Cardiac muscle cell (in vitro differentiated cells and primary cell): Measurements from ENCODE around the gene IRF9. TPM values are rescaled to one million over a fixed set of nuclear protein-coding genes. Genes with fewer than 3 reads are reported as not detected.

Source experiments
- DNase-seq, 2 donors: peaks; one replicate each; pipeline versions ENCODE4 v3.0.0 to v3.0.0-alpha.2; 2010 to 2017; ENCODE audit warnings: low read depth in 1 of 2, low spot score in 1 of 2
- H3K27ac ChIP-seq: fragments of 200-600 bp; sonication (generic); 2 replicates; pipeline ENCODE4 v1.5.1; 2016
- H3K27me3 ChIP-seq: fragments of 200-600 bp; sonication (generic); 2 replicates; pipeline ENCODE4 v1.6.0; 2016; ENCODE audit warnings: control low read depth
- H3K36me3 ChIP-seq: fragments of 200-600 bp; sonication (generic); 2 replicates; pipeline ENCODE4 v1.5.1; 2016; ENCODE audit warnings: control low read depth
- H3K4me1 ChIP-seq: fragments of 200-600 bp; sonication (generic); 2 replicates; pipeline ENCODE4 v1.8.1; 2017; ENCODE audit warnings: low read depth, mild to moderate bottlenecking, mixed run types
- H3K4me3 ChIP-seq: fragments of 200-600 bp; sonication (generic); 2 replicates; pipeline ENCODE4 v1.5.1; 2016; ENCODE audit warnings: mild to moderate bottlenecking
- H3K9me3 ChIP-seq: fragments of 200-600 bp; sonication (generic); 2 replicates; pipeline ENCODE4 v1.5.1; 2017; ENCODE audit warnings: low read depth, mild to moderate bottlenecking, control low read depth
- polyA plus RNA-seq: library from polyadenylated mRNA; unstranded; fragments of >200 nt; fragmentation: Nextera tagmentation; extraction: Ambion mirVana; gene quantifications from 2 replicates; pipeline ENCODE4 v1.2.1, GENCODE V29; 2016
- total RNA-seq: library from RNA; depleted of rRNA; stranded (reverse); fragments of >200 nt; gene quantifications from 2 replicates; pipeline ENCODE4 v1.2.3, GENCODE V29; 2016
- TF ChIP-seq, protein P1 (sequence below): IDR thresholded peaks from 2 replicates; pipeline ENCODE4 v1.5.1; 2012; ENCODE audit warnings: low read depth, mild to moderate bottlenecking, low read length

IRF9 gene
- total and polyA plus RNA-seq, 2 experiments from 2014 or later, result 29.1 to 35.4 TPM

- DNase-seq, result peak in 1 of 2 donors; percentile 8
- Histone ChIP-seq H3K4me1 (peaks cover 19% of the 10 kb centered on the region), H3K36me3 (peaks cover 7% of the 10 kb centered on the region), H3K27me3 (no peaks in the 10 kb centered on the region), H3K9me3 (no peaks in the 10 kb centered on the region), H3K27ac (no peak overlapping the region), H3K4me3 (no peak overlapping the region)
- TF ChIP-seq, protein P1, sequence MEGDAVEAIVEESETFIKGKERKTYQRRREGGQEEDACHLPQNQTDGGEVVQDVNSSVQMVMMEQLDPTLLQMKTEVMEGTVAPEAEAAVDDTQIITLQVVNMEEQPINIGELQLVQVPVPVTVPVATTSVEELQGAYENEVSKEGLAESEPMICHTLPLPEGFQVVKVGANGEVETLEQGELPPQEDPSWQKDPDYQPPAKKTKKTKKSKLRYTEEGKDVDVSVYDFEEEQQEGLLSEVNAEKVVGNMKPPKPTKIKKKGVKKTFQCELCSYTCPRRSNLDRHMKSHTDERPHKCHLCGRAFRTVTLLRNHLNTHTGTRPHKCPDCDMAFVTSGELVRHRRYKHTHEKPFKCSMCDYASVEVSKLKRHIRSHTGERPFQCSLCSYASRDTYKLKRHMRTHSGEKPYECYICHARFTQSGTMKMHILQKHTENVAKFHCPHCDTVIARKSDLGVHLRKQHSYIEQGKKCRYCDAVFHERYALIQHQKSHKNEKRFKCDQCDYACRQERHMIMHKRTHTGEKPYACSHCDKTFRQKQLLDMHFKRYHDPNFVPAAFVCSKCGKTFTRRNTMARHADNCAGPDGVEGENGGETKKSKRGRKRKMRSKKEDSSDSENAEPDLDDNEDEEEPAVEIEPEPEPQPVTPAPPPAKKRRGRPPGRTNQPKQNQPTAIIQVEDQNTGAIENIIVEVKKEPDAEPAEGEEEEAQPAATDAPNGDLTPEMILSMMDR, result no peak
Observed at GRCh38 chr14:24143511-24143910, 17.6 kb upstream of the IRF9 start.

GRCh38 chr14:24144451-24144850 is 16.6 kb upstream of the IRF9 start:
- TF ChIP-seq, protein P1, result no peak
- H3K36me3 ChIP-seq, result no peaks in the 10 kb centered on the region
- no peak for DNase-seq
- H3K4me1 ChIP-seq, result peaks cover 17% of the 10 kb centered on the region
- H3K27ac ChIP-seq, result no peak overlapping the region
- no peaks in the 10 kb centered on the region for H3K9me3 ChIP-seq
- no peak overlapping the region for H3K4me3 ChIP-seq
- H3K27me3 ChIP-seq, result no peaks in the 10 kb centered on the region

DNA sequence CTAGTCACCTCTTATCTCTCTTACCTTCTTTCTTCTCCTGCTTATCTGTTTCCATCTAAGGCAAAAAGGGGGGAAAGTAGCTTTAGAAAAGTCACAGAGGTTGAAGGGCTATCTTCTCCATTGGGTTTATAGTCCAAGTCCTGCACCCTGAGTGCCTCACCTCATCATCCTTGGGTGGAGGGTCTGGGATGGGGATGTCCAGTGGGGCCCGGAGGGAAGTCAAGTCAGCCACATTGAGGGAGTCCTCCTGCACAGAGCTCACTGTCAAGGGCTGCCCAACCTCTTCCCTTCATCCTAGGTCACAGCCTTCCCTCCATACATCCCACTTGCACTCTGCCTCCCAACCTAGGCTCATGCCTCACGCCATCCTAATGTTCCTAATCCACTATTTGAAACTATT is 15.8 kb upstream of the IRF9 start:
- DNase-seq, result no peak
- no peaks in the 10 kb centered on the region for H3K27me3 ChIP-seq
- no peaks in the 10 kb centered on the region for H3K9me3 ChIP-seq
- H3K27ac ChIP-seq, result no peak overlapping the region
- peaks cover 7% of the 10 kb centered on the region for H3K36me3 ChIP-seq
- TF ChIP-seq, protein P1, result no peak
- H3K4me3 ChIP-seq, result no peak overlapping the region
- peaks cover 10% of the 10 kb centered on the region for H3K4me1 ChIP-seq

DNA sequence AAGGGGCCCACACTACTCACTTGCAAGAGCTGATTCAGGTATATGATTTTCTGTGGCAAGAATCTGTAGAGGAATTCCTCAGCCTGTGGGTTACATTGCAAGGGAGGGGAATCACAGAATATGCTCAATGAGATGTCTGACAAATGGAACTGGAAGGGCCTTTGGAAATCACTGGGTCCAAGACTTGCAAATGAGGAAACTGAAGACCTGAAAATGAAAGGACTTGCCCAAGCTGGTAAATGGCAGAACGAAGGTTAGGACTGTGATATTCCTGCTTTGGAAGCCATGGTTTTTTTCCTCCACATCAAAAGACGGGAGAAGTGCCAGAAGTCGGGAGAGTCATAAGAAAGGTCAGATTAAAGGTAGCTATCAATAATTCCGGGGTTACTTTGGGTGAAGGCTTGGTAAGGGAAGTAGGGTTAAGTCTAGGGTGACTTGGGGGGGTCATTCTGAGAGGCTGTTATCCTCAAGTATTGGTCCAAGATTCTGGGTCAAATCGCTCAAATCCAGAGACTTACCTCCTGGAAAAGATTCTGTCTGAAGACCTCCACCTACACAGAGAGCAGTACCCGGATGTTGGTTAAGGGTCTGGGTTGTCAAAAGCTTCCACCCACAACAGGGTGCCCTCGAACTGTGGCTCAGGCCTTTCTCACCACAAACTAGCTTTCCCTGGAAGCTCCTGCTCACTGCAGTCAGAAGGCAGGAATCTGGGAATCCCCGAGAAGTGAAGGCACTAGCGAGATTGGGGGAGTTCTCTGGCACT is 15.2 kb upstream of the IRF9 start:
- TF ChIP-seq, protein P1, result no peak
- no peaks in the 10 kb centered on the region for H3K9me3 ChIP-seq
- no peaks in the 10 kb centered on the region for H3K27me3 ChIP-seq
- H3K36me3 ChIP-seq, result peaks cover 13% of the 10 kb centered on the region
- H3K4me3 ChIP-seq, result peak overlapping the region; percentile 53
- peaks cover 10% of the 10 kb centered on the region for H3K4me1 ChIP-seq
- H3K27ac ChIP-seq, result peak overlapping the region; percentile 61
- DNase-seq, result peak in 1 of 2 donors; percentile 6

- TF ChIP-seq, protein P1, result no peak
Observed at GRCh38 chr14:24146453-24146977, 14.6 kb upstream of the IRF9 start, which contains the start of gene PSME2. Gene PSME2, minus strand, starts transcription at chr14:24146610. Its CDS starts 29 bp downstream, at chr14:24146581.

More at GRCh38 chr14:24146453-24146977, 14.6 kb upstream of the IRF9 start, which contains the start of gene PSME2:
- peaks cover 20% of the 10 kb centered on the region for H3K36me3 ChIP-seq
- H3K27ac ChIP-seq, result peak within 1 kb of the TSS; percentile 69
- no peaks in the 10 kb centered on the region for H3K9me3 ChIP-seq
- peak; percentile 99 for DNase-seq
- H3K27me3 ChIP-seq, result no peaks in the 10 kb centered on the region
- H3K4me1 ChIP-seq, result peaks cover 10% of the 10 kb centered on the region
- H3K4me3 ChIP-seq, result peak within 1 kb of the TSS; percentile 53
